GM19463 (cell line): Measurements from ENCODE around the gene MOK.
A peak's percentile ranks its signal among the peaks of the same experiment; 100 is the strongest.
"Not testable (repeated sequence)": the region's sequence is repeated elsewhere in the genome, so short reads cannot be mapped to it uniquely, and the experiment has no call there.

Experiments
- ATAC-seq: cut with Tn5 transposase; IDR thresholded peaks from one replicate; pipeline ENCODE4 v1.9.1; 2021; ENCODE audit warnings: mild to moderate bottlenecking, moderate library complexity; ENCODE audit not compliant: unreplicated experiment

Gene MOK

GRCh38 chr14:102249041-102249440 lies 55.9 kb downstream of the MOK start:
- ATAC-seq: no peak

GRCh38 chr14:102248121-102248520 lies 56.8 kb downstream of the MOK start:
- no peak for ATAC-seq

GRCh38 chr14:102246071-102246470 lies 58.9 kb downstream of the MOK start:
- ATAC-seq: no peak

- not testable (repeated sequence) for ATAC-seq
These were observed 61.2 kb downstream of the MOK start for GRCh38 chr14:102243795-102244194.

- ATAC-seq: no peak
These were observed 63.8 kb downstream of the MOK start for GRCh38 chr14:102241147-102241546.

- ATAC-seq: not testable (repeated sequence)
These were observed 64.5 kb downstream of the MOK start for GRCh38 chr14:102240481-102240880.

- ATAC-seq: no peak
These were observed 65.7 kb downstream of the MOK start for GRCh38 chr14:102239231-102239630.

- no peak for ATAC-seq
These were observed 66.2 kb downstream of the MOK start for GRCh38 chr14:102238766-102239165.

- no peak for ATAC-seq
These were observed 66.8 kb downstream of the MOK start for GRCh38 chr14:102238131-102238530.

GRCh38 chr14:102236026-102236425 lies 68.9 kb downstream of the MOK start:
- no peak for ATAC-seq

GRCh38 chr14:102235275-102235897 lies 69.6 kb downstream of the MOK start:
- ATAC-seq: peak; percentile 76

GRCh38 chr14:102234331-102235264 lies 70.4 kb downstream of the MOK start:
- no peak for ATAC-seq

- no peak for ATAC-seq
These were observed 71.9 kb downstream of the MOK start for GRCh38 chr14:102233081-102233480.

GRCh38 chr14:102232348-102232625 lies 72.7 kb downstream of the MOK start:
- no peak for ATAC-seq

- no peak for ATAC-seq
These were observed 73.3 kb downstream of the MOK start for GRCh38 chr14:102231476-102232347.

- ATAC-seq: no peak
These were observed 74.3 kb downstream of the MOK start for GRCh38 chr14:102230481-102231210.

- ATAC-seq: no peak
These were observed 75.2 kb downstream of the MOK start for GRCh38 chr14:102229739-102230092.

- ATAC-seq: no peak
These were observed 75.8 kb downstream of the MOK start for GRCh38 chr14:102229071-102229738.

- no peak for ATAC-seq
These were observed 77.6 kb downstream of the MOK start for GRCh38 chr14:102227184-102227964.
